Measurements from ENCODE around the gene DAPK3.

- TF ChIP-seq, protein P1, sequence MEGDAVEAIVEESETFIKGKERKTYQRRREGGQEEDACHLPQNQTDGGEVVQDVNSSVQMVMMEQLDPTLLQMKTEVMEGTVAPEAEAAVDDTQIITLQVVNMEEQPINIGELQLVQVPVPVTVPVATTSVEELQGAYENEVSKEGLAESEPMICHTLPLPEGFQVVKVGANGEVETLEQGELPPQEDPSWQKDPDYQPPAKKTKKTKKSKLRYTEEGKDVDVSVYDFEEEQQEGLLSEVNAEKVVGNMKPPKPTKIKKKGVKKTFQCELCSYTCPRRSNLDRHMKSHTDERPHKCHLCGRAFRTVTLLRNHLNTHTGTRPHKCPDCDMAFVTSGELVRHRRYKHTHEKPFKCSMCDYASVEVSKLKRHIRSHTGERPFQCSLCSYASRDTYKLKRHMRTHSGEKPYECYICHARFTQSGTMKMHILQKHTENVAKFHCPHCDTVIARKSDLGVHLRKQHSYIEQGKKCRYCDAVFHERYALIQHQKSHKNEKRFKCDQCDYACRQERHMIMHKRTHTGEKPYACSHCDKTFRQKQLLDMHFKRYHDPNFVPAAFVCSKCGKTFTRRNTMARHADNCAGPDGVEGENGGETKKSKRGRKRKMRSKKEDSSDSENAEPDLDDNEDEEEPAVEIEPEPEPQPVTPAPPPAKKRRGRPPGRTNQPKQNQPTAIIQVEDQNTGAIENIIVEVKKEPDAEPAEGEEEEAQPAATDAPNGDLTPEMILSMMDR (conservative IDR thresholded peaks at IDR 0.05) = no peak
- TF ChIP-seq ZFX (IDR thresholded peaks at IDR 0.05) = no peak
Observed at GRCh38 chr19:3923912-3924311, 47.0 kb downstream of the DAPK3 start.
